ENCODE data around the gene NID1. TPM values are rescaled to one million over a fixed set of nuclear protein-coding genes. Genes with fewer than 3 reads are reported as not detected.

The NID1 gene
- total and polyA plus RNA-seq, 4 donors: 21.2 to 90.1 (median 55.2) TPM

DNA sequence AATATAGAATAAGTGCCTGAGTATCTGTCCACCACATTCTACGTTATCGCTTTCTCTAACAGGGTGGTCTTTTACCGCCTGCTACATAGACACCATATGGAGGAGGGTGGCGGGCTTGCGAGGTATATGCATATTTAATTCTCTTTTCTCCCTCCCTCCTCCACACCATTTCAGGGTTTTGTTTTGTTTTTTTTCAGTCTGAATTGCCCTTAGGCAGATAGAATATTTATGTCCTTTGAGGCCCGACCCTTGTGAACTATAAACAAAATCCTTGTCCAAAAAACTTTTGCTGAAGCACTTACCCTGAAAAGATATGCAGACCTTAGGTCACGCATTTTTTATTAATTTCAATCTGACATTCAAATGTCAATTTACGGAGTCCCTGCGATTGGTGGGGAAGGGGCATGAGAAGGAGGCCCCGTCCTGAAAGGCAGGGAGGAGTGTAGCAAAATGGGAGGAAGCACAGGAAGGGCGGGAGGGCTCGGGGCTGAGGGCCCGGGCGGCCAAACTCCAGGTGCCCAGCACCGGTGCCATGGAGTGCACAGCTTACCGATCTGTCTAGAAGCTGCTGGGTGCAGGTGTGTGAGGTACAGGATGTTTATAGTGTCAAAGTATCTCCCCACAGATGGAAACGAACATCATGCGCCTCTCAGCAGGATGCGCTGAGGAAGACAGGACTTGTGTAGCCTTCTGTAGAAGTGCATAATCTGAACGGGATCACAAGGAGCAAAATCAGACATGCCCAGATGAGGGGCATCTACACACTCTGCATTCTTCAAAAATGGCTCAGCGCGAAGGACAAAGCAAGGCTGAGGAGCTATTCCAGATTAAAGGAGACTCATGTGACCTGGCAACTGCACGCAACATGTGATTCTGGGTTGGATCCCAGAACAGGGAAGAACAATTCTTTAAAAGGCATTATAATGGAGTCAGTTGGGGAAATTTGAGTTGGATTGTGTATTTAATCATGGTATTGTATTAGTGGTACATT lies 129.4 kb downstream of the NID1 start:
- DNase-seq (ENCODE audit: low spot score): no peak
- H3K9me3 ChIP-seq (ENCODE audit: control insufficient read depth in 4 of 4, low read length in 3 of 4): no peaks in the 10 kb centered on the region
- no peak overlapping the region for H3K27ac ChIP-seq (ENCODE audit: low read depth in 1 of 2, low read length in 2 of 2)

DNA sequence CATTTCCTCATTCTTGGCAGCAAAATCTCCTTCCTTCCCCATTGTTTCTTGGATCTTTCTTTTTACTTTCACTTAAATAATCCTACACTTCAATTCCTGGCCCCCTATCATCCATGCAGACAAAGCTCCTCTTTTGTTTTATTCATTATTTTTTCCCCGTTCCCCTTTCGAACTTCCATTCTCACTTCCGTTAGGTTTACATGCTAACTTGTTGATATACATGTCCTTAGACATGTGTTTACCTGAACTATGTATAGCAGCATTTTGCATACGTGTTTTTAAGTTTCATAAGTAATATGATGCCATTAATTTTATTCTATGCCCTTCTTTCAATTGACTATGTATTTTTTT lies 131.1 kb downstream of the NID1 start:
- peaks cover 17 to 39% (median 35%) of the 10 kb centered on the region in 4 donors for H3K4me1 ChIP-seq (ENCODE audit: control insufficient read depth in 4 of 4, insufficient read depth in 4 of 4, low read length in 3 of 4)
- H3K9ac ChIP-seq (ENCODE audit: low read depth in 1 of 2, low read length in 2 of 2): no peak overlapping the region
- DNase-seq (ENCODE audit: low spot score): no peak
- H3K9me3 ChIP-seq (ENCODE audit: control insufficient read depth in 4 of 4, low read length in 3 of 4): no peaks in the 10 kb centered on the region
- H3K27ac ChIP-seq (ENCODE audit: low read depth in 1 of 2, low read length in 2 of 2): peak overlapping the region in 1 of 2 donors; percentile 62
- 87% methylated on average over 4 of the region's 4 CpGs for WGBS
- no peak overlapping the region for H3K4me3 ChIP-seq (ENCODE audit: low read depth in 1 of 3, low read length in 3 of 3)
- TF ChIP-seq, protein P1, sequence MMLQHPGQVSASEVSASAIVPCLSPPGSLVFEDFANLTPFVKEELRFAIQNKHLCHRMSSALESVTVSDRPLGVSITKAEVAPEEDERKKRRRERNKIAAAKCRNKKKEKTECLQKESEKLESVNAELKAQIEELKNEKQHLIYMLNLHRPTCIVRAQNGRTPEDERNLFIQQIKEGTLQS (IDR thresholded peaks at IDR 0.05): no peak
- TF ChIP-seq, protein P2, sequence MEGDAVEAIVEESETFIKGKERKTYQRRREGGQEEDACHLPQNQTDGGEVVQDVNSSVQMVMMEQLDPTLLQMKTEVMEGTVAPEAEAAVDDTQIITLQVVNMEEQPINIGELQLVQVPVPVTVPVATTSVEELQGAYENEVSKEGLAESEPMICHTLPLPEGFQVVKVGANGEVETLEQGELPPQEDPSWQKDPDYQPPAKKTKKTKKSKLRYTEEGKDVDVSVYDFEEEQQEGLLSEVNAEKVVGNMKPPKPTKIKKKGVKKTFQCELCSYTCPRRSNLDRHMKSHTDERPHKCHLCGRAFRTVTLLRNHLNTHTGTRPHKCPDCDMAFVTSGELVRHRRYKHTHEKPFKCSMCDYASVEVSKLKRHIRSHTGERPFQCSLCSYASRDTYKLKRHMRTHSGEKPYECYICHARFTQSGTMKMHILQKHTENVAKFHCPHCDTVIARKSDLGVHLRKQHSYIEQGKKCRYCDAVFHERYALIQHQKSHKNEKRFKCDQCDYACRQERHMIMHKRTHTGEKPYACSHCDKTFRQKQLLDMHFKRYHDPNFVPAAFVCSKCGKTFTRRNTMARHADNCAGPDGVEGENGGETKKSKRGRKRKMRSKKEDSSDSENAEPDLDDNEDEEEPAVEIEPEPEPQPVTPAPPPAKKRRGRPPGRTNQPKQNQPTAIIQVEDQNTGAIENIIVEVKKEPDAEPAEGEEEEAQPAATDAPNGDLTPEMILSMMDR (IDR thresholded peaks at IDR 0.05; ENCODE audit: low read depth, low read length, missing input control): no peak
- no peak for TF ChIP-seq NR2F2 (IDR thresholded peaks at IDR 0.05)
- no peak for TF ChIP-seq GABPA (IDR thresholded peaks at IDR 0.05 in 1 of 2, conservative IDR thresholded peaks at IDR 0.05 in 1 of 2)
- TF ChIP-seq, protein P3, sequence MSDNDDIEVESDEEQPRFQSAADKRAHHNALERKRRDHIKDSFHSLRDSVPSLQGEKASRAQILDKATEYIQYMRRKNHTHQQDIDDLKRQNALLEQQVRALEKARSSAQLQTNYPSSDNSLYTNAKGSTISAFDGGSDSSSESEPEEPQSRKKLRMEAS (IDR thresholded peaks at IDR 0.05): no peak
- TF ChIP-seq RAD21 (IDR thresholded peaks at IDR 0.05): no peak
- TF ChIP-seq, protein P4, sequence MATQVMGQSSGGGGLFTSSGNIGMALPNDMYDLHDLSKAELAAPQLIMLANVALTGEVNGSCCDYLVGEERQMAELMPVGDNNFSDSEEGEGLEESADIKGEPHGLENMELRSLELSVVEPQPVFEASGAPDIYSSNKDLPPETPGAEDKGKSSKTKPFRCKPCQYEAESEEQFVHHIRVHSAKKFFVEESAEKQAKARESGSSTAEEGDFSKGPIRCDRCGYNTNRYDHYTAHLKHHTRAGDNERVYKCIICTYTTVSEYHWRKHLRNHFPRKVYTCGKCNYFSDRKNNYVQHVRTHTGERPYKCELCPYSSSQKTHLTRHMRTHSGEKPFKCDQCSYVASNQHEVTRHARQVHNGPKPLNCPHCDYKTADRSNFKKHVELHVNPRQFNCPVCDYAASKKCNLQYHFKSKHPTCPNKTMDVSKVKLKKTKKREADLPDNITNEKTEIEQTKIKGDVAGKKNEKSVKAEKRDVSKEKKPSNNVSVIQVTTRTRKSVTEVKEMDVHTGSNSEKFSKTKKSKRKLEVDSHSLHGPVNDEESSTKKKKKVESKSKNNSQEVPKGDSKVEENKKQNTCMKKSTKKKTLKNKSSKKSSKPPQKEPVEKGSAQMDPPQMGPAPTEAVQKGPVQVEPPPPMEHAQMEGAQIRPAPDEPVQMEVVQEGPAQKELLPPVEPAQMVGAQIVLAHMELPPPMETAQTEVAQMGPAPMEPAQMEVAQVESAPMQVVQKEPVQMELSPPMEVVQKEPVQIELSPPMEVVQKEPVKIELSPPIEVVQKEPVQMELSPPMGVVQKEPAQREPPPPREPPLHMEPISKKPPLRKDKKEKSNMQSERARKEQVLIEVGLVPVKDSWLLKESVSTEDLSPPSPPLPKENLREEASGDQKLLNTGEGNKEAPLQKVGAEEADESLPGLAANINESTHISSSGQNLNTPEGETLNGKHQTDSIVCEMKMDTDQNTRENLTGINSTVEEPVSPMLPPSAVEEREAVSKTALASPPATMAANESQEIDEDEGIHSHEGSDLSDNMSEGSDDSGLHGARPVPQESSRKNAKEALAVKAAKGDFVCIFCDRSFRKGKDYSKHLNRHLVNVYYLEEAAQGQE (IDR thresholded peaks at IDR 0.05): no peak
- no peak for TF ChIP-seq RXRA (IDR thresholded peaks at IDR 0.05)
- H3K36me3 ChIP-seq (ENCODE audit: control insufficient read depth in 4 of 4, insufficient read depth in 3 of 4, low read depth in 1 of 4, low read length in 3 of 4): no peaks in the 10 kb centered on the region
- no peaks in the 10 kb centered on the region for H3K27me3 ChIP-seq (ENCODE audit: control insufficient read depth in 4 of 4, insufficient read depth in 4 of 4, low read length in 3 of 4)

More for the DNA sequence above, 129.4 kb downstream of the NID1 start:
- Histone ChIP-seq H3K9ac (ENCODE audit: low read depth in 1 of 2, low read length in 2 of 2) (no peak overlapping the region), H3K4me3 (ENCODE audit: low read depth in 1 of 3, low read length in 3 of 3) (no peak overlapping the region), H3K27me3 (ENCODE audit: control insufficient read depth in 4 of 4, insufficient read depth in 4 of 4, low read length in 3 of 4) (no peaks in the 10 kb centered on the region), H3K4me1 (ENCODE audit: control insufficient read depth in 4 of 4, insufficient read depth in 4 of 4, low read length in 3 of 4) (peaks cover 14 to 37% (median 32%) of the 10 kb centered on the region in 4 donors), H3K36me3 (ENCODE audit: control insufficient read depth in 4 of 4, insufficient read depth in 3 of 4, low read depth in 1 of 4, low read length in 3 of 4) (no peaks in the 10 kb centered on the region)
- 89% methylated on average over 23 of the region's 23 CpGs for WGBS
- TF ChIP-seq JUND (IDR thresholded peaks at IDR 0.05): no peak
